HG02870 (cell line): ENCODE results near the gene SPDYE3.
"Not testable (repeated sequence)": the region's sequence is repeated elsewhere in the genome, so short reads cannot be mapped to it uniquely, and the experiment has no call there.

Experiments
- ATAC-seq: cut with Tn5 transposase; IDR thresholded peaks from one replicate; pipeline ENCODE4 v1.9.1; 2021; ENCODE audit warnings: mild to moderate bottlenecking, moderate library complexity; ENCODE audit not compliant: unreplicated experiment

Gene SPDYE3

GRCh38 chr7:100307402-100307801 is at the start of gene SPDYE3:
SPDYE3 (plus strand) TSS chr7:100307702; CDS start chr7:100307886, 184 bp downstream.
- not testable (repeated sequence) for ATAC-seq

- not testable (repeated sequence) for ATAC-seq
Measured at GRCh38 chr7:100259984-100260383, 47.5 kb upstream of the SPDYE3 start.

GRCh38 chr7:100262896-100263295 is 44.6 kb upstream of the SPDYE3 start:
- not testable (repeated sequence) for ATAC-seq

GRCh38 chr7:100264223-100264622 is 43.3 kb upstream of the SPDYE3 start:
- ATAC-seq = not testable (repeated sequence)

GRCh38 chr7:100264669-100265165 is 42.8 kb upstream of the SPDYE3 start:
- ATAC-seq = not testable (repeated sequence)

GRCh38 chr7:100265851-100266250 is 41.7 kb upstream of the SPDYE3 start:
- not testable (repeated sequence) for ATAC-seq

- ATAC-seq = no peak
Measured at GRCh38 chr7:100266576-100267354, 40.7 kb upstream of the SPDYE3 start.

GRCh38 chr7:100267648-100268047 is 39.9 kb upstream of the SPDYE3 start:
- ATAC-seq = no peak

GRCh38 chr7:100268882-100269281 is 38.6 kb upstream of the SPDYE3 start:
- not testable (repeated sequence) for ATAC-seq

- ATAC-seq = not testable (repeated sequence)
Measured at GRCh38 chr7:100269306-100270045, 38.0 kb upstream of the SPDYE3 start.

GRCh38 chr7:100270046-100270918 is 37.2 kb upstream of the SPDYE3 start:
- not testable (repeated sequence) for ATAC-seq

- not testable (repeated sequence) for ATAC-seq
Measured at GRCh38 chr7:100270941-100271593, 36.4 kb upstream of the SPDYE3 start.

GRCh38 chr7:100271716-100272537 is 35.6 kb upstream of the SPDYE3 start:
- peak; percentile 76 for ATAC-seq

GRCh38 chr7:100272538-100272902 is 35.0 kb upstream of the SPDYE3 start:
- ATAC-seq = not testable (repeated sequence)

GRCh38 chr7:100275120-100275519 is 32.4 kb upstream of the SPDYE3 start:
- no peak for ATAC-seq

- not testable (repeated sequence) for ATAC-seq
Measured at GRCh38 chr7:100276126-100276525, 31.4 kb upstream of the SPDYE3 start.

GRCh38 chr7:100282069-100282608 is 25.4 kb upstream of the SPDYE3 start:
- not testable (repeated sequence) for ATAC-seq

GRCh38 chr7:100283147-100283546 is 24.4 kb upstream of the SPDYE3 start:
- ATAC-seq = not testable (repeated sequence)
